Tibial artery (tissue), 4 donors: Measurements from ENCODE around the gene CADM2.

ENCODE experiments used
- DNase-seq, 2 donors: peaks; one replicate each; pipeline ENCODE4 v3.0.0-alpha.2; 2019
- H3K27ac ChIP-seq, 2 donors: fragments of 200-600 bp; sonication (generic) in 1 of 2; 1 replicate in 1 of 2; 2 replicates in 1 of 2; pipeline ENCODE4 v1.5.1; 2018 to 2019; ENCODE audit warnings: mild to moderate bottlenecking in 1 of 2
- H3K27me3 ChIP-seq, 2 donors: fragments of 200-600 bp; sonication (generic) in 1 of 2; one replicate each; pipeline versions ENCODE4 v1.5.1 to v1.6.0; 2016 to 2019
- H3K36me3 ChIP-seq, 3 donors: fragments of 200-600 bp; sonication (generic) in 2 of 3; one replicate each; pipeline ENCODE4 v1.5.1; 2016 to 2019; ENCODE audit warnings: mild to moderate bottlenecking in 2 of 3
- H3K4me1 ChIP-seq, 4 donors: fragments of 200-600 bp; sonication (generic) in 2 of 4; 1 replicate in 3 of 4; 2 replicates in 1 of 4; pipeline ENCODE4 v1.5.1; 2016 to 2019
- H3K4me3 ChIP-seq, 2 donors: fragments of 200-600 bp; sonication (generic) in 1 of 2; 1 replicate in 1 of 2; 2 replicates in 1 of 2; pipeline ENCODE4 v1.5.1; 2018 to 2019; ENCODE audit warnings: mild to moderate bottlenecking in 2 of 2
- H3K9me3 ChIP-seq, 3 donors: fragments of 200-600 bp; sonication (generic) in 1 of 3; one replicate each; pipeline ENCODE4 v1.5.1; 2016 to 2019
- CTCF ChIP-seq, 2 experiments: fragments of 200-600 bp in 1 of 2; fragments of 450-650 bp in 1 of 2; IDR thresholded peaks; one replicate each; pipeline ENCODE4 v1.5.1; 2017 to 2019; ENCODE audit warnings: antibody characterized with exemption in 2 of 2, mild to moderate bottlenecking in 1 of 2, moderate library complexity in 1 of 2
- intact Hi-C: fragments of 100-400 bp; cut with DNase I; formaldehyde crosslinking; loops from one replicate; pipeline ENCODE4 v1.15.0; 2023; ENCODE audit warnings: low total_unique reads

CADM2 gene

GRCh38 chr3:85783291-85783690, 824.5 kb downstream of the CADM2 start:
- Histone ChIP-seq H3K4me1 (peaks cover 0 to 26% (median 6%) of the 10 kb centered on the region in 4 donors), H3K36me3 (no peaks in the 10 kb centered on the region), H3K27ac (no peak overlapping the region), H3K4me3 (no peak overlapping the region), H3K27me3 (no peaks in the 10 kb centered on the region), H3K9me3 (no peaks in the 10 kb centered on the region)
- no peak for DNase-seq
- intact Hi-C loops = no loop called here
- TF ChIP-seq CTCF (IDR thresholded peaks at IDR 0.05) = no peak

- H3K27me3 ChIP-seq = no peaks in the 10 kb centered on the region
- TF ChIP-seq CTCF (IDR thresholded peaks at IDR 0.05) = no peak
- H3K36me3 ChIP-seq = no peaks in the 10 kb centered on the region
- intact Hi-C loops = no loop called here
- no peak for DNase-seq
- peaks cover 0 to 26% (median 6%) of the 10 kb centered on the region in 4 donors for H3K4me1 ChIP-seq
- no peak overlapping the region for H3K27ac ChIP-seq
- no peak overlapping the region for H3K4me3 ChIP-seq
- no peaks in the 10 kb centered on the region for H3K9me3 ChIP-seq
Observed at GRCh38 chr3:85785766-85786165, 827.0 kb downstream of the CADM2 start.

- Histone ChIP-seq H3K27me3 (no peaks in the 10 kb centered on the region), H3K9me3 (no peaks in the 10 kb centered on the region), H3K4me1 (peaks cover 0 to 8% (median 0%) of the 10 kb centered on the region in 4 donors), H3K27ac (no peak overlapping the region), H3K36me3 (no peaks in the 10 kb centered on the region), H3K4me3 (no peak overlapping the region)
- no peak for DNase-seq
- no peak for TF ChIP-seq CTCF (IDR thresholded peaks at IDR 0.05)
- intact Hi-C loops = no loop called here
Observed at GRCh38 chr3:85790445-85791030, 831.7 kb downstream of the CADM2 start.

GRCh38 chr3:85796140-85796539, 837.4 kb downstream of the CADM2 start:
- intact Hi-C loops = no loop called here
- DNase-seq = no peak
- H3K27ac ChIP-seq = no peak overlapping the region

GRCh38 chr3:85800676-85801075, 841.9 kb downstream of the CADM2 start:
- no peak for DNase-seq
- Histone ChIP-seq H3K27ac (no peak overlapping the region), H3K27me3 (no peaks in the 10 kb centered on the region), H3K4me3 (no peak overlapping the region), H3K36me3 (no peaks in the 10 kb centered on the region), H3K4me1 (no peaks in the 10 kb centered on the region), H3K9me3 (no peaks in the 10 kb centered on the region)
- intact Hi-C loops = no loop called here
- no peak for TF ChIP-seq CTCF (IDR thresholded peaks at IDR 0.05)

More at GRCh38 chr3:85796140-85796539, 837.4 kb downstream of the CADM2 start:
- Histone ChIP-seq H3K9me3 (no peaks in the 10 kb centered on the region), H3K27me3 (no peaks in the 10 kb centered on the region), H3K4me1 (no peaks in the 10 kb centered on the region), H3K36me3 (no peaks in the 10 kb centered on the region), H3K4me3 (no peak overlapping the region)
- TF ChIP-seq CTCF (IDR thresholded peaks at IDR 0.05) = no peak

GRCh38 chr3:85801955-85802354, 843.2 kb downstream of the CADM2 start:
- Histone ChIP-seq H3K27me3 (no peaks in the 10 kb centered on the region), H3K4me1 (no peaks in the 10 kb centered on the region), H3K4me3 (no peak overlapping the region), H3K27ac (no peak overlapping the region), H3K36me3 (no peaks in the 10 kb centered on the region), H3K9me3 (no peaks in the 10 kb centered on the region)
- intact Hi-C loops = no loop called here
- TF ChIP-seq CTCF (IDR thresholded peaks at IDR 0.05) = no peak
- no peak for DNase-seq
